SK-N-SH (cell line): ENCODE results near the gene PPP2R5C.

ENCODE experiments used
- FOXM1 ChIP-seq: IDR thresholded peaks from 2 replicates; pipeline ENCODE4 v1.4.0; 2012; ENCODE audit warnings: low read depth, mild to moderate bottlenecking
- NFIC ChIP-seq: IDR thresholded peaks from 2 replicates; pipeline ENCODE4 v1.4.0; 2012; ENCODE audit warnings: borderline replicate concordance
- RAD21 ChIP-seq: IDR thresholded peaks from 2 replicates; pipeline ENCODE4 v1.6.1; 2012; ENCODE audit warnings: mild to moderate bottlenecking, low read length
- RCOR1 ChIP-seq: fragments of 150-350 bp; IDR thresholded peaks from 2 replicates; pipeline ENCODE4 v1.6.1; 2017; ENCODE audit warnings: antibody characterized with exemption, low read length
- RFX5 ChIP-seq: IDR thresholded peaks from 2 replicates; pipeline ENCODE4 v1.6.1; 2012; ENCODE audit warnings: mild to moderate bottlenecking, improper control_type of control experiment, low read length
- SIN3A ChIP-seq: IDR thresholded peaks from 2 replicates; pipeline ENCODE4 v1.6.1; 2012; ENCODE audit warnings: low read depth, mild to moderate bottlenecking, low read length, moderate library complexity, borderline replicate concordance
- SMC3 ChIP-seq: IDR thresholded peaks from 2 replicates; pipeline ENCODE4 v1.6.1; 2012; ENCODE audit warnings: low read depth, low read length, improper control_type of control experiment
- TF ChIP-seq, protein P1 (sequence below): fragments of 200-600 bp; sonication (generic); IDR thresholded peaks from 2 replicates; pipeline ENCODE4 v1.6.1; 2017; ENCODE audit warnings: antibody characterized with exemption, mild to moderate bottlenecking, moderate library complexity
- TF ChIP-seq, protein P2 (sequence below): IDR thresholded peaks from 2 replicates; pipeline ENCODE4 v1.6.1; 2012; ENCODE audit warnings: mild to moderate bottlenecking, low read depth, low read length, moderate library complexity

DNA sequence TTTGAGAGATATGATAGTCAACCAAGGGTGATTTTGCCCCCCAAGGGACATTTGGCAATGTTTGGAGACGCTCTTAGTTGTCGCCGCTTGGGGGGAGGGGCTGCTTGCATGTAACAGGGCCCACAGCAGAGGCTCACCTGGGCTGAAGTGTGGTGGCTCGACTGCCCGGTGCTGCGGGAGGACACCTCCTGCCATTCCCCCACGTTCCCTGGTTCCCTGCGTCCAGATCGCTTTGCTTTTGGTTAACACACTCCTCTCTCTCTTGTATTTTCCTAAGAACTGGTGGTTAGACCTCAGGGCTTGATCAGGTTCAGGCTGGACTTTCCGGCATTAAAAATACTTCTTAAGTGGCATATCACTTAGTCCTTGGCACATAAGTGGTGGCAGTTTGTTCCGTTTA is 18.9 kb downstream of the PPP2R5C start:
- TF ChIP-seq SIN3A (no peak), RAD21 (no peak), NFIC (no peak), RCOR1 (no peak), RFX5 (no peak), SMC3 (no peak), FOXM1 (no peak)
- TF ChIP-seq, protein P1, sequence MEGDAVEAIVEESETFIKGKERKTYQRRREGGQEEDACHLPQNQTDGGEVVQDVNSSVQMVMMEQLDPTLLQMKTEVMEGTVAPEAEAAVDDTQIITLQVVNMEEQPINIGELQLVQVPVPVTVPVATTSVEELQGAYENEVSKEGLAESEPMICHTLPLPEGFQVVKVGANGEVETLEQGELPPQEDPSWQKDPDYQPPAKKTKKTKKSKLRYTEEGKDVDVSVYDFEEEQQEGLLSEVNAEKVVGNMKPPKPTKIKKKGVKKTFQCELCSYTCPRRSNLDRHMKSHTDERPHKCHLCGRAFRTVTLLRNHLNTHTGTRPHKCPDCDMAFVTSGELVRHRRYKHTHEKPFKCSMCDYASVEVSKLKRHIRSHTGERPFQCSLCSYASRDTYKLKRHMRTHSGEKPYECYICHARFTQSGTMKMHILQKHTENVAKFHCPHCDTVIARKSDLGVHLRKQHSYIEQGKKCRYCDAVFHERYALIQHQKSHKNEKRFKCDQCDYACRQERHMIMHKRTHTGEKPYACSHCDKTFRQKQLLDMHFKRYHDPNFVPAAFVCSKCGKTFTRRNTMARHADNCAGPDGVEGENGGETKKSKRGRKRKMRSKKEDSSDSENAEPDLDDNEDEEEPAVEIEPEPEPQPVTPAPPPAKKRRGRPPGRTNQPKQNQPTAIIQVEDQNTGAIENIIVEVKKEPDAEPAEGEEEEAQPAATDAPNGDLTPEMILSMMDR, result no peak
- TF ChIP-seq, protein P2, sequence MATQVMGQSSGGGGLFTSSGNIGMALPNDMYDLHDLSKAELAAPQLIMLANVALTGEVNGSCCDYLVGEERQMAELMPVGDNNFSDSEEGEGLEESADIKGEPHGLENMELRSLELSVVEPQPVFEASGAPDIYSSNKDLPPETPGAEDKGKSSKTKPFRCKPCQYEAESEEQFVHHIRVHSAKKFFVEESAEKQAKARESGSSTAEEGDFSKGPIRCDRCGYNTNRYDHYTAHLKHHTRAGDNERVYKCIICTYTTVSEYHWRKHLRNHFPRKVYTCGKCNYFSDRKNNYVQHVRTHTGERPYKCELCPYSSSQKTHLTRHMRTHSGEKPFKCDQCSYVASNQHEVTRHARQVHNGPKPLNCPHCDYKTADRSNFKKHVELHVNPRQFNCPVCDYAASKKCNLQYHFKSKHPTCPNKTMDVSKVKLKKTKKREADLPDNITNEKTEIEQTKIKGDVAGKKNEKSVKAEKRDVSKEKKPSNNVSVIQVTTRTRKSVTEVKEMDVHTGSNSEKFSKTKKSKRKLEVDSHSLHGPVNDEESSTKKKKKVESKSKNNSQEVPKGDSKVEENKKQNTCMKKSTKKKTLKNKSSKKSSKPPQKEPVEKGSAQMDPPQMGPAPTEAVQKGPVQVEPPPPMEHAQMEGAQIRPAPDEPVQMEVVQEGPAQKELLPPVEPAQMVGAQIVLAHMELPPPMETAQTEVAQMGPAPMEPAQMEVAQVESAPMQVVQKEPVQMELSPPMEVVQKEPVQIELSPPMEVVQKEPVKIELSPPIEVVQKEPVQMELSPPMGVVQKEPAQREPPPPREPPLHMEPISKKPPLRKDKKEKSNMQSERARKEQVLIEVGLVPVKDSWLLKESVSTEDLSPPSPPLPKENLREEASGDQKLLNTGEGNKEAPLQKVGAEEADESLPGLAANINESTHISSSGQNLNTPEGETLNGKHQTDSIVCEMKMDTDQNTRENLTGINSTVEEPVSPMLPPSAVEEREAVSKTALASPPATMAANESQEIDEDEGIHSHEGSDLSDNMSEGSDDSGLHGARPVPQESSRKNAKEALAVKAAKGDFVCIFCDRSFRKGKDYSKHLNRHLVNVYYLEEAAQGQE, result no peak
